ENCODE results near the gene ARIH1. TPM values are rescaled to one million over a fixed set of nuclear protein-coding genes. Genes with fewer than 3 reads are reported as not detected.
"Not testable (repeated sequence)": the region's sequence is repeated elsewhere in the genome, so short reads cannot be mapped to it uniquely, and the experiment has no call there.

ARIH1 gene
- total and polyA plus RNA-seq, 2 of the 4 experiments (the other 2 are of a cell fraction): 24.0 to 41.2 TPM

GRCh38 chr15:72612324-72612723 lies 138.2 kb downstream of the ARIH1 start:
- H3K36me3 ChIP-seq (ENCODE audit: control insufficient read depth, insufficient read depth, low read length); H3K9ac ChIP-seq (ENCODE audit: low read depth, low read length); H4K20me1 ChIP-seq (ENCODE audit: insufficient read depth, low read length); DNase-seq; dilution Hi-C loops (cut with HindIII; ENCODE audit: low sequenced_read_pairs, unreplicated experiment); H3K79me1 ChIP-seq (ENCODE audit: low read depth in 1 of 2, low read length in 2 of 2); H4K5ac ChIP-seq (ENCODE audit: low read depth, low read length); H3K4me3 ChIP-seq (ENCODE audit: insufficient read depth, low read depth, low read length); H3K4me2 ChIP-seq (ENCODE audit: low read depth, low read length); H2AK9ac ChIP-seq (replicated peaks; ENCODE audit: low read depth, low read length, poor library complexity); H3K4me1 ChIP-seq (ENCODE audit: control insufficient read depth, insufficient read depth, low read length); H3K14ac ChIP-seq (replicated peaks; ENCODE audit: low read depth, low read length); H2BK5ac ChIP-seq (ENCODE audit: low read depth, low read length, poor library complexity, severe bottlenecking); H3K18ac ChIP-seq (ENCODE audit: low read depth, low read length); CTCF ChIA-PET; H3K27me3 ChIP-seq (ENCODE audit: control insufficient read depth, insufficient read depth, low read length); H3K23ac ChIP-seq (ENCODE audit: low read depth, low read length); H2BK20ac ChIP-seq (ENCODE audit: low read depth, low read length); H2BK15ac ChIP-seq (ENCODE audit: low read depth, low read length); H4K91ac ChIP-seq (ENCODE audit: insufficient read depth, low read depth, low read length); H4K8ac ChIP-seq (ENCODE audit: low read depth in 2 of 2, low read length in 2 of 2); BruUV-seq (replicated peaks); H2BK120ac ChIP-seq (ENCODE audit: low read depth, low read length); H2AFZ ChIP-seq (replicated peaks; ENCODE audit: low read length, poor library complexity); POLR2A ChIA-PET (ENCODE audit: unreplicated experiment); intact Hi-C loops (cut with micrococcal nuclease); H3K9me3 ChIP-seq (ENCODE audit: control insufficient read depth, insufficient read depth, low read length); H3K4ac ChIP-seq (ENCODE audit: low read depth, low read length); H3K56ac ChIP-seq (ENCODE audit: extremely low read depth, insufficient read depth, low read length); H3K27ac ChIP-seq (ENCODE audit: insufficient read depth, low read length); H2AK5ac ChIP-seq (ENCODE audit: low read depth, low read length); ATAC-seq (ENCODE audit: low read depth); H3K9me1 ChIP-seq (ENCODE audit: insufficient read depth, low read length): not testable (repeated sequence)
- in situ Hi-C loops (cut with MboI; ENCODE audit: low sequenced_read_pairs): loop anchor here (10.0 kb wide), 1 partner anchor 62 kb away; no protein-coding TSS in a partner anchor
- WGBS, 2 experiments (ENCODE audit: extremely low coverage in 2 of 2, insufficient read length in 1 of 2): 66% methylated on average over 2 of the region's 3 CpGs; no CpG with 5 or more reads in 1 of the 2 experiments

Measured in IMR-90 (cell line).